ENCODE data around the gene KLHL26. TPM values are rescaled to one million over a fixed set of nuclear protein-coding genes. Genes with fewer than 3 reads are reported as not detected.

The KLHL26 gene
- total and polyA plus RNA-seq, 9 of the 15 experiments (the other 6 are each of a cell fraction or from before 2014, with no cell fraction given): 0.13 to 13.3 (median 1.4) TPM

GRCh38 chr19:18657590-18658365 lies 20.9 kb downstream of the KLHL26 start:
- Histone ChIP-seq H3K27ac (ENCODE audit: extremely low read depth, low read depth, low read length) (no peak overlapping the region), H3K4me3 (no peak overlapping the region), H3K9me1 (ENCODE audit: control insufficient read depth, insufficient read depth, low read length) (peaks cover 1% of the 10 kb centered on the region), H3K9me3 (replicated peaks; ENCODE audit: control insufficient read depth, insufficient read depth, low read depth, low read length) (no peaks in the 10 kb centered on the region), H4K20me1 (replicated peaks; ENCODE audit: control insufficient read depth, insufficient read depth, low read length) (peaks cover 44% of the 10 kb centered on the region; the same call in 1 of the 2 replicates), H3K4me1 (replicated peaks in 1 of 2; ENCODE audit: control insufficient read depth in 2 of 2, insufficient read depth in 2 of 2, low read length in 2 of 2) (peaks cover 7 to 53% of the 10 kb centered on the region in 2 experiments; a peak in 4 of 5 replicates), H3K27me3 (ENCODE audit: control insufficient read depth in 2 of 2, insufficient read depth in 2 of 2, low read length in 2 of 2) (no peaks in the 10 kb centered on the region), H3K79me2 (ENCODE audit: control insufficient read depth, insufficient read depth, low read length) (no peaks in the 10 kb centered on the region), H2AFZ (ENCODE audit: low read depth, low read length) (no peak overlapping the region), H3K4me2 (ENCODE audit: insufficient read depth, low read length) (no peak overlapping the region), H3K36me3 (ENCODE audit: control insufficient read depth, insufficient read depth, low read length) (no peaks in the 10 kb centered on the region; the same call in 2 of the 3 replicates), H3K9ac (ENCODE audit: insufficient read depth in 1 of 2, low read depth in 2 of 2, low read length in 2 of 2) (peak overlapping the region in 1 of 2 experiments; percentile 71; a peak in 2 of 4 replicates)
- no TSS peak for BruUV-seq (replicated peaks)
- POLR2A ChIA-PET: interaction anchor here (1.1 kb wide), 1 partner anchor 15 kb away, joined by 3 read pairs; no protein-coding TSS in a partner anchor
- WGBS (ENCODE audit: insufficient coverage, low coverage, missing lambda C conversion rate): 10% methylated on average over 16 of the region's 20 CpGs
- DNase-seq (ENCODE audit: extremely low read depth in 1 of 4, low spot score in 3 of 4) (peak; percentile 42 to 70 (median 57)), FAIRE-seq (peak; percentile 6), ATAC-seq (peak; percentile 44)
- CTCF ChIA-PET (ENCODE audit: low intra/inter-chr PET ratio): no interaction called here
- intact Hi-C loops (cut with micrococcal nuclease): no loop called here
- in situ Hi-C loops (cut with MboI): no loop called here
- no peak for TF ChIP-seq THRB (CRISPR knock-in tag; conservative IDR thresholded peaks at IDR 0.05)
- TF ChIP-seq ATF1 (CRISPR knock-in tag; IDR thresholded peaks at IDR 0.05): no peak
- peak; percentile 36; the same call in 1 of the 2 replicates for TF ChIP-seq ATF1 (tag; IDR thresholded peaks at IDR 0.05)
- TF ChIP-seq CREBBP (IDR thresholded peaks at IDR 0.05; ENCODE audit: low read depth, low read length): no peak
- no peak for TF ChIP-seq MITF (IDR thresholded peaks at IDR 0.05)
- no peak for TF ChIP-seq ATF6 (CRISPR knock-in tag; IDR thresholded peaks at IDR 0.05)
- no peak for TF ChIP-seq ZNF174 (CRISPR knock-in tag; IDR thresholded peaks at IDR 0.05)
- TF ChIP-seq MXI1 (IDR thresholded peaks at IDR 0.05; ENCODE audit: low read depth, low read length): no peak
- TF ChIP-seq FUS (optimal IDR thresholded peaks at IDR 0.05; ENCODE audit: low read depth, low read length): no peak
- peak; percentile 33; the same call in 1 of the 2 replicates for TF ChIP-seq VEZF1 (CRISPR knock-in tag; IDR thresholded peaks at IDR 0.05)
- TF ChIP-seq ZC3H4 (CRISPR knock-in tag; IDR thresholded peaks at IDR 0.05; ENCODE audit: borderline replicate concordance): no peak
- no peak for TF ChIP-seq DMBX1 (CRISPR knock-in tag; IDR thresholded peaks at IDR 0.05; ENCODE audit: borderline replicate concordance)
- peak; percentile 21; the same call in 1 of the 2 replicates for TF ChIP-seq CTBP1 (IDR thresholded peaks at IDR 0.05; ENCODE audit: borderline replicate concordance)
- no peak for TF ChIP-seq ZNF766 (CRISPR knock-in tag; conservative IDR thresholded peaks at IDR 0.05)
- 0 out of 2 replicates have a peak, but pooled peaks have one; percentile 8 for TF ChIP-seq EGR1 (conservative IDR thresholded peaks at IDR 0.05)
